Forelimb muscle (tissue), 1 donor: ENCODE measurements around the gene CFDP1. TPM values are rescaled to one million over a fixed set of nuclear protein-coding genes. Genes with fewer than 3 reads are reported as not detected.

Source experiments
- DNase-seq: peaks from one replicate; pipeline ENCODE4 v3.0.0-alpha.2; 2013; ENCODE audit warnings: low read depth
- polyA plus RNA-seq: library from polyadenylated mRNA; unstranded; fragments of 120-200 nt; gene quantifications from one replicate; pipeline ENCODE4 v1.2.1, GENCODE V29; 2013; ENCODE audit not compliant: insufficient read length

The CFDP1 gene
- polyA plus RNA-seq, 1 donor: 72.9 TPM

- no peak for DNase-seq
Measured at GRCh38 chr16:75406943-75407342, 26.4 kb downstream of the CFDP1 start.

GRCh38 chr16:75402821-75403475, 30.4 kb downstream of the CFDP1 start:
- DNase-seq: no peak

- peak; percentile 53 for DNase-seq
Measured at GRCh38 chr16:75402159-75402820, 31.0 kb downstream of the CFDP1 start.

GRCh38 chr16:75401691-75402090, 31.6 kb downstream of the CFDP1 start:
- no peak for DNase-seq

GRCh38 chr16:75398333-75398732, 35.0 kb downstream of the CFDP1 start:
- DNase-seq: no peak

GRCh38 chr16:75394941-75395340, 38.4 kb downstream of the CFDP1 start:
- DNase-seq: no peak

GRCh38 chr16:75392906-75393305, 40.4 kb downstream of the CFDP1 start:
- no peak for DNase-seq

DNA sequence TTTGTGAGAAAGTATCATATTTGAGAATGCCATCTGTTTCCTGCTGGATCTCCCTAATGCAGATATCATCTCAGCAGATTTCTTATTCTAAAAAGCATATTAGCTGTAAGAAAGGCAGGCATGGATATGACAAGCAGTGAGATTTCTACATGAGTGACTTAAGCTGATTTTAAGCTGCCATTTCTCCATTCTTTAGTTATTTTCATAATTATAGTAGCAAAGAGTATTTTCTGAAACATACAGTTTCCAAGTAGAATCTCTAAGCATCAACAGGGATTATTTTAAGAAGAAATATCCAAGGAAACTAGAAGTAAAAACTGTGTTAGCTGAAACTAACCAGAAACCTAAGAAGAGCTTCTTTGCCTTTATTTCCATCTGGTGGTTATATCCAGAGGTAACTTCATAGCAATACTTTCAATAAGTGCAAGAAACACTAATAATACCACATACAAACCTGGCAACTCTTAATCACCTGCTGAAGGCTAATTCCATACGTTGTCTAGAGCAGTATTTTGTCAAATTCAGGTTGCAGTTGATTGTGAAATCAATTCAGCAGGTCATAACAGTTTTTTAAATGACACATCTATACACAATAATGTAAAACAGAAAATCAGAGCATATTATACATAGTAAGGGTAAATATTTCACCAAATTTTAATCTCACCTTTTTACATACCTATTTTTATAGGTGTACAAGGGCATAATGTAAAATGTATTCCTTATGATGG, 42.2 kb downstream of the CFDP1 start:
- no peak for DNase-seq

DNA sequence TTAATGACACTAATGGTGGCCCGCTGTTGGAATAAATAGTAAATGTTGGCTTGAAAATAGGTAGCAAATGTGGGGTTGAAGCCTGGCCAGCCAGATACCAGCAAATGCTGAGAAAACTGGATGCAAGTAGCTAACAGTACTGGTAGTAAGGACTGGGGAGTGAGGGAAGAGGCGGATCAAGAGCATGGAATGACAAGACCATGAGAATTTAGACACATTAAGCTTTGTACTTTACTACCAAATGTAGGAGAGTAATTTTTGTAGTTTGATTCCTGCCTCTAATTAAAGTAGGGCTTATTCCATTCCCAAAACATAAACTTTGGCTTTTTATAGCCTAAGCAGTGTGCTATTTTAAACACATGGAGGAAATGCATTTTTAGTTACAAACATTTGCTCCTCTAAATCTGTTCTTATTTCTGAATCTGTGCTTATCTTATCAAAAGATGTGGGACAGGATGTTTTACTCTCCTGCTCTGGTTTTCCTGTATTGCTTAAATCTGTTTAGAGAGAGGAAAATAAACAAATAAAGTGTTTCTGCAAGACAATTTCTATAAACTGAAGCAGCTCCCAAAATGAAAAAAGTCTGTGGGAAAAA, 44.1 kb downstream of the CFDP1 start:
- no peak for DNase-seq

DNA sequence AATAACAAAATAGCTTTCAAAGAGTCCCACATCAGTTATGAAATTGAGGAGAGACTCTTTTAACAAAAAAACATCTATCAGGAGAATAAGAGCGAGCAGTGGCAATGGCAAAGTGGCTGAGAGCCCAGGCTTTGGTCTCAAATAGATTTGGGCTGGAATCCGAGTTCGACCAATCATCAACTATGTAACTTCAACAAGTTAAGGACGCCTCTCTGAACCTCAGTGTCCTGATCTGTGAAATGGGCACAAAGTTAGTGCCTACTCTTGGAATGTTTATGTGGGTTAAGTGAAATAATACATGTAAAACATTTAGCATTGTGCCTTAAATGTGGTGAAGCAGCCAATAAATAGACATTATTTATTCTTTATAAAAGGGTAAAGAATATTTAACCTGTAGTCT, 45.4 kb downstream of the CFDP1 start:
- DNase-seq: no peak

DNA sequence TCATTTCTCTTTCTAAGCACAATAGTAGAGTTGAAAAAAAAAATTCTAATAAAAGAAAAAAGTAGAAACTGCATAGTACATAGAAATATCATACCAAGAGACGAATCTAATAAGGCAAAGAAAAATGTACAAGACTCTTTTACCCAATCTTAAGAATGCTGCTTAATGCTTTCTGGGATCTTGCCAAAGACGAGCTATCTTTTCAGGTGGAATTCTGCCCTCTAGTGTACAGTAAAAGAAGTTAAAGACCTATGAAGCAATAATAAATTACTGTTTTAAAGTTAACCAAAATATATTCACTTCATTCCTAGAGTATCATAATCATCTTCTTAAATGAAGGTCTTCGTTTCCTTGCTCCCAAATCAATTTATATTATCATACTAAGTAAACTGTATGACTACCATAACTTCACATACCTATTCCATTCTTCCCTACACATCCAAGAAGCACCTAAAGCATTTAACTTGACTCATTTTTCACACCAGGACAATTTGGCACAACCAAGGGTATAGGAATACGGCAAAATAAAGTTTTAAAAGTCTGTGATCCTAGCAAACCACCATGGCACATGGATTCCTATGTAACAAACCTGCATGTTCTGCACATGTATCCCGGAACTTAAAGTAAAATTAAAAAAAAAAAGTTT, 47.7 kb downstream of the CFDP1 start:
- DNase-seq: peak; percentile 58

- no peak for DNase-seq
Measured at GRCh38 chr16:75383141-75383540, 50.2 kb downstream of the CFDP1 start.

DNA sequence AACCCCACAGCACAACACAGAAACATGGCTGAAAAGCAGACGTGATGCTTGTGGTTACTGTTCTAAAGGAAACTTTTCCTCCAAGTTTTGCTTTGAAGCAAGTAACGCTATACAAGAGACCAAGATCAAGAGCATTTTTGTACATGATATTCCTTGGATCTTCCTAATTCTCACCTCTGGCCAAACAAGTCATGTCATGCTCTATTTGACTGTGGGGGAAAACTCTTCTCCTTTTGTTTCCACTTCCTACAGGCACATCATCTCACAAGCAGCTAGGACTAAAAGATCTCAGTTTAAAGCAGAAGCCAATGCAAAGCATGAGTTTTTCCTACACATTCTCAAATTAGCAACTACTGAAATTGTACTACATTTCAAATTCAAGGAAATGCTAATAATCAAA, 50.7 kb downstream of the CFDP1 start:
- DNase-seq: no peak

DNA sequence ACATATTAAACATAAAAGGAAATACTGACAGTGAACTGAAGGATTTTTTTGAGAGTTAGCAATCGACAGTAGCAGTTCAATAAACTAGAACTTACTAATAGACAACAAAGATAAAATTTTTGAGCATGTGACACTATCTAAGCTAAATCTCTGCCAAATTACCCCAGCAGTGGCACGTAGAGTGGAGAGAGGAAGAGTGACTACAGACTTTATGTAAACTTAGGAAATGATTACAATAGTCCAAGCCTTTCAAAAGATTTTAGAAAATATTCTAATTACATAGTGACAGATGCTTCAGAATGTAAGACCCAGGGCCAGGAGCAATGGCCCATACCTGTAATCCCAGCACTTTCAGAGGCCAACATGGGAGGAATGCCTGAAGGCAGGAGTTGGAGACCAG, 52.4 kb downstream of the CFDP1 start:
- DNase-seq: no peak

GRCh38 chr16:75379911-75380847, 53.1 kb downstream of the CFDP1 start:
- no peak for DNase-seq

- DNase-seq: no peak
Measured at GRCh38 chr16:75379339-75379738, 54.0 kb downstream of the CFDP1 start.

- no peak for DNase-seq
Measured at GRCh38 chr16:75378616-75379015, 54.7 kb downstream of the CFDP1 start.

- DNase-seq: no peak
Measured at GRCh38 chr16:75377729-75378386, 55.4 kb downstream of the CFDP1 start.

DNA sequence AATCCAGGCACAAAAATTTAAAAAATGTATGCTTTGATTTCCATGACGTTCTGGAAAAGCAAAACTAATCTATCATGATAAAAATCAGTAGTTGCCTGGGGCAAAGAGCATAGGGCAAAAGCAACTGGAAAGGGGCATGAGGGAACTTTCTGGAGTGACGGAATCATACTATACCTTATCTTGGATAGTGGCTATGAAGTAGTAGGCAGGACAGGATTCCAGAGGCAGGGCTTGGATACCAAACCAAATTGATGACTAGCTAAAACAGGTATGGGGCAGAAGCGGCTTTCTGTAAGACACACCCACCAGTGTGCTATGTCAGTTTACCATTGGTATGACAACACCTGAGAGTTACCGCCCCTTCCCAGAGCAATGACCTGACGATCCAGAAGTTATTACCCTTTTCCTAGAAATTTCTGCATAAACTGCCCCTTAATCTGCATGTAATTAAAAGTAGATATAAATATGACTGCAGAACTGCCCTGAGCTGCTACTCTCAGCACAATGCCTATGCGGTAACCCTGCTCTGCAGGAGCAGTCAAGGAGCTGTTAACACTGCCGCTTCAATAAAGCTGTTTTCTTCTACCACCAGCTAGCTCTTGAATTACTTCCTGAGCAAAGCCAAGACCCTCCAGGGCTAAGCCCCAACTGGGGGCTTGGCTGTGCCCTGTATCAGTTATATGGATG, 56.7 kb downstream of the CFDP1 start:
- no peak for DNase-seq

DNA sequence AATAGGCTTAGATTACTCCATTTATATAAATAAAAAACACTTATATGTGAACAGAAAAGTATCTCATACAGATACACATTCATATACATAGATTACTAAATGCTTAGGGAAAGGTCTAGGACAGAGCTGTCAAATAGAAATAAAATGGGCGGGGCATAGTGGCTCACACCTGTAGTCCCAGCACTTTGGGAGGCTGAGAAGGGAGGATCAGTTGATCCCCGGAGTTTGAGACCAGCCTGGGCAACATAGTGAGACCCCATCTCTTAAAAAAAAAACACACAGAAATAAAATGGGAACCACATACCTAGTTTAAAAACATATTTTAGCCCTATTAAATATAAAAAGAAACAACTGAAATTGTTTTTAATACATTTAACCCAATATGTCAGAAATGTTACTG, 58.9 kb downstream of the CFDP1 start:
- DNase-seq: no peak
